ENCODE data around the gene BPIFA3.

- TF ChIP-seq TCF7L2 (IDR thresholded peaks at IDR 0.05; ENCODE audit: borderline replicate concordance, low read depth, low read length) (no peak), CTCF (tag by site-specific recombination; IDR thresholded peaks at IDR 0.05) (no peak), SP2 (tag by site-specific recombination; IDR thresholded peaks at IDR 0.05) (no peak), ZNF121 (tag by site-specific recombination; IDR thresholded peaks at IDR 0.05) (no peak), KLF16 (tag by site-specific recombination; IDR thresholded peaks at IDR 0.05) (no peak), ZNF19 (tag by site-specific recombination; IDR thresholded peaks at IDR 0.05; ENCODE audit: low read depth) (no peak), ZNF350 (tag by site-specific recombination; IDR thresholded peaks at IDR 0.05) (no peak), ZNF23 (tag by site-specific recombination; IDR thresholded peaks at IDR 0.05; ENCODE audit: borderline replicate concordance) (no peak), BCL11A (tag by site-specific recombination; IDR thresholded peaks at IDR 0.05; ENCODE audit: low read depth) (no peak), REST (tag by site-specific recombination; IDR thresholded peaks at IDR 0.05) (no peak), ZNF157 (tag by site-specific recombination; IDR thresholded peaks at IDR 0.05) (no peak), ZFP3 (tag by site-specific recombination; IDR thresholded peaks at IDR 0.05; ENCODE audit: low read depth) (no peak), ZBTB20 (tag by site-specific recombination; IDR thresholded peaks at IDR 0.05) (no peak)
Observed at GRCh38 chr20:33176101-33176500, 41.1 kb upstream of the BPIFA3 start.
